Measurements from ENCODE around the gene ZFAND3.
"Not testable (repeated sequence)": the region's sequence is repeated elsewhere in the genome, so short reads cannot be mapped to it uniquely, and the experiment has no call there.

ZFAND3 gene

DNA sequence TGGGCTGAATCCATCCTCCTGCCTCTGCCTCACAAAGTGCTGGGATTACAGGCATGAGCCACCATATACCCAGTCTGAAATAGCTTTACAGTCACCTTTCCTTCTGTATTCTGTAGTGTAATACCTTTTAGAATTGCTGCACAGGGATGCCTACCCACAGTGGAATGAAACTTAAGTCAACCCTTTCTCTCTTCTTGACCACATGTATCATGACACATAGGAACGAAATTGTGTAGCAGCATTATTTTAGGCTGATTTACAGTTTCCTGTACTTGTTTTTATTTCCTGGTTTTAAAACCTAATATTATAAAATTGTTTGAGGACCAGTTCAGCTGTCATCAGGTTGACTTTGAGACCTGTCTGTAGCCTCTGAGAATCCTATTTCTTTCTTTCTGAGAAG is 297.8 kb downstream of the ZFAND3 start:
- 100% methylated on average over 1 of the region's 1 CpG for WGBS
- no peak overlapping the region for H3K27ac ChIP-seq (ENCODE audit: low read depth, low read length)

DNA sequence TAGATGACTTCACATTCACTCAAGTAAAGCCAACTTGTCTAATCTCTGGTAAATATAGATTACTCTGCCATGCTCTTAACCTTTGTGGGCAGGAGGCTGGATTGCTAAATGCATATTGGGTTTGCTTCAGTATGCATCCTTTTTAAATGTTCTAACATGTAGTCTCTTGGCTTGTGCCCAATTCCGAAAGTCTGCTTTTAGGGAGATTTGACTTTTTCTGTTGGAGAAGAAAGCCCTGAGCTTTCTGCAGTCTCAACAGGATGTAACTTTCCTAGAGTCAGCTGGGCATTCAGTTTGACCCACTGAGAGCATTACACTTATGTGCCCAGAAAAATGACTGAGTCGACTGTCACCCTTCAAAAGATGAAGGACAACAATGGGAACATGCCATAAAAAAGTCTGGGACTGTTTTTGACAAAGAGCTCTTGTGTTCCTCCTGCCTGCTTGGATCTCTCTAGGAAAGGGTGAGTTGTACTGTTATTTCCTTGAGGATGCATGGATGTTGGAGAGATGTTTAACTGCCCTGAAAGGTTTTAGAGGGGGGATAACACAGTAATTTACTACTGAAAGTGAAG is 299.4 kb downstream of the ZFAND3 start:
- H3K36me3 ChIP-seq (ENCODE audit: insufficient read depth, low read length) = no peaks in the 10 kb centered on the region
- no peaks in the 10 kb centered on the region for H3K27me3 ChIP-seq (ENCODE audit: insufficient read depth, low read length)
- no peak overlapping the region for H3K9ac ChIP-seq (ENCODE audit: low read depth, low read length)
- 86% methylated on average over 2 of the region's 2 CpGs for WGBS
- H3K4me1 ChIP-seq (ENCODE audit: insufficient read depth, low read length) = peaks cover 15% of the 10 kb centered on the region
- no peaks in the 10 kb centered on the region for H3K9me3 ChIP-seq (ENCODE audit: insufficient read depth, low read depth, low read length)
- H3K27ac ChIP-seq (ENCODE audit: low read depth, low read length) = no peak overlapping the region
- H3K4me3 ChIP-seq (ENCODE audit: low read length) = no peak overlapping the region

More for the DNA sequence above, 297.8 kb downstream of the ZFAND3 start:
- no peaks in the 10 kb centered on the region for H3K27me3 ChIP-seq (ENCODE audit: insufficient read depth, low read length)
- H3K4me3 ChIP-seq (ENCODE audit: low read length) = no peak overlapping the region
- peaks cover 16% of the 10 kb centered on the region for H3K4me1 ChIP-seq (ENCODE audit: insufficient read depth, low read length)
- no peak overlapping the region for H3K9ac ChIP-seq (ENCODE audit: low read depth, low read length)
- no peaks in the 10 kb centered on the region for H3K9me3 ChIP-seq (ENCODE audit: insufficient read depth, low read depth, low read length)
- H3K36me3 ChIP-seq (ENCODE audit: insufficient read depth, low read length) = no peaks in the 10 kb centered on the region

DNA sequence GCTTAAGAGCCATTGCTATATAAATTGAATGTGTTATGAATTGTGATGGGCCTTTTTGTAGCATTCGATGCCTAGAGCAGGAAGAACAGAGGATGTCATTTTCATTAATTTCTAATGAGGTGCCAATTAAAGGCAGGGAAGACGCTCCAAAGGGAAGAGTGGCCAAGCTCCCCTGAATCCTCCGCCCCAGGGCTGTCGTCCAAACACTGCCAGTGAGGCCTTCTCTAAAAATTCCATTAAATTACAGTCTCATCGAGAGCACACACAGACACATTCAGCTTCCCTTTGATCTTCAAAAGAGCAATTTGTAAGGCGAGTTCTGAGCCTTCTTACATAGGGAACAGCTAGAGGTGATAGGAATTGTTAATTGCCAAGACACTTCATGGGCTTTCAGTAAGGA is 300.0 kb downstream of the ZFAND3 start:
- WGBS = 33% methylated on average over 6 of the region's 6 CpGs
- no peaks in the 10 kb centered on the region for H3K27me3 ChIP-seq (ENCODE audit: insufficient read depth, low read length)
- no peaks in the 10 kb centered on the region for H3K36me3 ChIP-seq (ENCODE audit: insufficient read depth, low read length)

DNA sequence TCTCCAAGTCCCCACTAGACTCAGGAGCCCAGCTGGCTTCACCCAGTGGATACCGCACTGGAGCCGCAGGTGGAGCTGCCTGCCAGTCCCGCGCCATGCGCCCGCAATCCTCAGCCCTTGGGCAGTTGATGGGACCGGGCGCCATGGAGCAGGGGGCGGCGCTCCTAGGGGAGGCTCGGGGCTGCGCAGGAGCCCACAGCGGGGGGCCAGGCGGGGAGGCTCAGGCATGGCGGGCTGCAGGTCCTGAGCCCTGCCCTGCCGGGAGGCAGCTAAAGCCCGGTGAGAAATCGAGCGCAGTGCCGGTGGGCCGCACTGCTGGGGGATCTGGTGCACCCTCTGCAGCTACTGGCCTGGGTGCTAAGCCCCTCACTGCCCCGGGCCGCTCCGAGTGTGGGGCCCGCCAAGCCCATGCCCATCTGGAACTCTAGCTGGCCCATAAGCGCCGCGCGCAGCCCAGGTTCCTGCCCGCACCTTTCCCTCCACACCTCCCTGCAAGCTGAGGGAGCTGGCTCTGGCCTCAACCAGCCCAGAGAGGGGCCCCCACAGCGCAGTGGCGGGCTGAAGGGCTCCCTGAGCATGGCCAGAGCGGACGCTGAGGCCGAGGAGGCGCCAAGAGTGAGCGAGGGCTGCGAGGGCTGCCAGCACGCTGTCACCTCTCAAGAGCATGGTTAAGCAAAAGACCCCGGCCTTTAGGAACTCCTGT is 304.8 kb downstream of the ZFAND3 start:
- H3K36me3 ChIP-seq (ENCODE audit: insufficient read depth, low read length); H3K4me1 ChIP-seq (ENCODE audit: insufficient read depth, low read length); H3K4me3 ChIP-seq (ENCODE audit: low read length); H3K27me3 ChIP-seq (ENCODE audit: insufficient read depth, low read length); H3K9me3 ChIP-seq (ENCODE audit: insufficient read depth, low read depth, low read length); H3K9ac ChIP-seq (ENCODE audit: low read depth, low read length); H3K27ac ChIP-seq (ENCODE audit: low read depth, low read length): not testable (repeated sequence)
- whole genome bisulfite sequencing = 97% methylated on average over 40 of the region's 40 CpGs

More for the DNA sequence above, 300.0 kb downstream of the ZFAND3 start:
- Histone ChIP-seq H3K9ac (ENCODE audit: low read depth, low read length) (no peak overlapping the region), H3K4me1 (ENCODE audit: insufficient read depth, low read length) (peaks cover 15% of the 10 kb centered on the region), H3K27ac (ENCODE audit: low read depth, low read length) (no peak overlapping the region), H3K9me3 (ENCODE audit: insufficient read depth, low read depth, low read length) (no peaks in the 10 kb centered on the region), H3K4me3 (ENCODE audit: low read length) (no peak overlapping the region)

DNA sequence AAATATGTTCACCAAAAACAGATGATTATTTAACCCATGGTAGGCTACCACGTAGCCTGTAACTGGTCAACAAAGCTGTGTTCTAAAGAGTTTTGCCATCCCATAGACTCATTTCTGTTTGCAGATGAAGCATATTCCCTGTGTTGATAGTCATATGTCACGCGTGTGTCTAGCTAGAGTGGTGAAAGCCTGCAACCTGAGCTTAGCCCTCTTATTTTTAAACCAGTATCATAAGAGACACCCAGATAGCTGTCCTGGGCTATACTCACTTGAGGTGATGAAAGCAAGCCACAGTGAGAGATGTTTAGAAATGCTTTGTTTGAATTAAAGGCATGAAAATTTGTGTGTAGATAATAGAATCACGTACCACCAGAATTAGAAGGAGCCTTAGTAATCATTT is 307.8 kb downstream of the ZFAND3 start:
- Histone ChIP-seq H3K27ac (ENCODE audit: low read depth, low read length) (no peak overlapping the region), H3K9ac (ENCODE audit: low read depth, low read length) (no peak overlapping the region), H3K4me3 (ENCODE audit: low read length) (no peak overlapping the region), H3K36me3 (ENCODE audit: insufficient read depth, low read length) (no peaks in the 10 kb centered on the region), H3K27me3 (ENCODE audit: insufficient read depth, low read length) (no peaks in the 10 kb centered on the region), H3K4me1 (ENCODE audit: insufficient read depth, low read length) (no peaks in the 10 kb centered on the region), H3K9me3 (ENCODE audit: insufficient read depth, low read depth, low read length) (peaks cover 5% of the 10 kb centered on the region; the same call in 1 of the 2 replicates)
- WGBS = 97% methylated on average over 3 of the region's 4 CpGs

DNA sequence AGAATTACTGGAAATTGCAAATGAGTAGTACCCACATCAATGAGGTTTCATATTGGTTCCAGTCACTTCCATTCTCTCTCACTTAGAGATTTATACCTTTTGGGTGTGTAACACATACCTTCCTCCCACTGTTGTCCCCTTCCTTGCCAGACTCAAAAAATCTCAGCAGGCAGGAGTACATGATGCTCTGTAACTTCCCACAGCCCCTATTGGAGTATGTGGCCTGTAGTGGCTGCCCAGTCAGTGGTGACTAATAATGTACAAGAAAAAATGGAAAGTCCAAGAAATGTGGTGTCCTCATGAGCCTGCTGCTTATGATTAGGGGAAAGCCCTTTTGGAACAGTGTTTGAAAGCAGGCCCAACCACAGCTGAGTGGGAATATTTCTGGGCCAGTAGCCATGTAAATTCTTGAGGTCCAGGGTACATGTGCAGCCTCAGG is 312.0 kb downstream of the ZFAND3 start:
- H3K27ac ChIP-seq (ENCODE audit: low read depth, low read length) = no peak overlapping the region
- H3K4me1 ChIP-seq (ENCODE audit: insufficient read depth, low read length) = no peaks in the 10 kb centered on the region; the same call in 1 of the 2 replicates
- 0 out of 2 replicates have a peak, but pooled peaks cover under 1% of the 10 kb centered on the region for H3K9me3 ChIP-seq (ENCODE audit: insufficient read depth, low read depth, low read length)
- no peak overlapping the region for H3K4me3 ChIP-seq (ENCODE audit: low read length)
- no peaks in the 10 kb centered on the region for H3K27me3 ChIP-seq (ENCODE audit: insufficient read depth, low read length)
- no peaks in the 10 kb centered on the region for H3K36me3 ChIP-seq (ENCODE audit: insufficient read depth, low read length)
- no peak overlapping the region for H3K9ac ChIP-seq (ENCODE audit: low read depth, low read length)

DNA sequence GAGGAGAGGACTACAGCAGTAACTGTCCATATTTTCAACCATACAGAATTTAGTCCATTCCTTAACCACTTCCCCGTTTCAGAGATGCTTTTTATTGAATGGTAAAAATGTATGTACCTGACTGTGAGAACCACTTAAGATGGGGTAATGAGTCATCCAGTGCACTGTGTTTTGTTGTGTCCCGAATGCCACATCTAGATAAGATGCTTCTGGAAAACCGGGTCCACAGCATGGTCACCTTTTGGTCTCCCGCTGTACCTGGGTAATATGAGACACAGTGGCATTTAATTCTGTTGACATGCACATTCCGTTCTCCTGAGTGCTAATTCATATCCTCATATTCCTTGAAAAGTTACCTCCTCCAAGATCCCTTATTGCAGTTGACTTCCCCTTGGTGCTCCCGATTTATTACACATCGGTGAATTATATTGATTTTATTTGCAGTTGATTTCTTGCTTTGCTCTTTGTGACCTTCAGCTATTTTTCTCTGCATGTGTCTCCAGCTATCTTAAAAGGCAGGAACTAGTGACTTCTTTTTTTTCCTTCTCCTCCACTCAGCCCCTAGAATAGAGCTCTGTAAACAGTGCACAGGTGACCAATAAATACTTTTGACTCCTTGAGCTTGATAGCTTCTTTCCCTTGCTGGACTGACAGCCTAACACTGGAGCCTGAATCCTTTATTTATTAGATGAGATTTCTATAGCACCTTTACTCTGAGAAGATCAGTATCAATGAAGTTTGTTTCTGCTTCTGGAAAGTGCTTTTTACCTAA is 314.6 kb downstream of the ZFAND3 start:
- Histone ChIP-seq H3K27ac (ENCODE audit: low read depth, low read length) (no peak overlapping the region), H3K9ac (ENCODE audit: low read depth, low read length) (no peak overlapping the region), H3K4me1 (ENCODE audit: insufficient read depth, low read length) (peaks cover 23% of the 10 kb centered on the region), H3K4me3 (ENCODE audit: low read length) (no peak overlapping the region), H3K36me3 (ENCODE audit: insufficient read depth, low read length) (no peaks in the 10 kb centered on the region), H3K27me3 (ENCODE audit: insufficient read depth, low read length) (no peaks in the 10 kb centered on the region), H3K9me3 (ENCODE audit: insufficient read depth, low read depth, low read length) (no peaks in the 10 kb centered on the region)
- WGBS = 95% methylated on average over 7 of the region's 7 CpGs

DNA sequence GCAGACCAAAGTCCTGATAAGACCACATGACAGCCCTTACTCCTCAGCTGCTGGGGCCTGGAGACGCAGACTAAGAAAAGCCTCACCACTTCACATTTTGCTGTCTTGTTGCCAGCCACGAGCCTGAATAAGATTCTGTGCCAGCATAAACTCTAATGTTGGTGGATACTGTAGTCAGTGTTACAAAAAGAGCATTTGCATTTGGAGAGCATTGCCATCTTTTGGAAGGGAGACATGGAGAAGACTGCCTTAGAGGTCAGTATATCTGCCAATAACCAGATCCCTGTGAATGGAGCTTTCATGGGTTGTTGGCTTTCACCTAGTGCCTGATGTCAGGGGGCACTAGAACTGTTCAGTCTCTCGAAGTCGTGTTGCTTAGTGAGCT is 315.2 kb downstream of the ZFAND3 start:
- Histone ChIP-seq H3K4me3 (ENCODE audit: low read length) (no peak overlapping the region), H3K9me3 (ENCODE audit: insufficient read depth, low read depth, low read length) (no peaks in the 10 kb centered on the region), H3K36me3 (ENCODE audit: insufficient read depth, low read length) (no peaks in the 10 kb centered on the region), H3K9ac (ENCODE audit: low read depth, low read length) (no peak overlapping the region), H3K4me1 (ENCODE audit: insufficient read depth, low read length) (peaks cover 23% of the 10 kb centered on the region), H3K27ac (ENCODE audit: low read depth, low read length) (no peak overlapping the region), H3K27me3 (ENCODE audit: insufficient read depth, low read length) (no peaks in the 10 kb centered on the region)
- WGBS = 95% methylated on average over 4 of the region's 4 CpGs

DNA sequence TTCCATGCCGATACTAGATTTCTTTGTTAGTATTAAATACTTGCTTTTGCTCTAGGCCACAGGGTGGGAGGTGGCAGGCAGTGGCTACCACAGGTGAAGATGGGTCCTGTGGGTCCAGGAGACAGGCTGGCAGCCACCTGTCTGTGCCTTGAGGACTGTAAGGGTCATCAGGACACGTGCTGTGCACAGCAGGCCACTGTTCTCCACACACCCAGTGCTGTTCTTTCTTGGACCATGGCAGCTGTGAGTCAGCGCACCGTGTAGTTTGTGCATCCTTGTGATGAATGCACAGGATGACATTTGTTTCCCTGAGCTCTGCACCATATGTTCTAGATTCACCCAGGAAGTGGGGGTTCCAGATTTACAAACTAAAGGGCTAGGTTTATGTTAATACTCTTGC is 317.0 kb downstream of the ZFAND3 start:
- Histone ChIP-seq H3K9me3 (ENCODE audit: insufficient read depth, low read depth, low read length) (no peaks in the 10 kb centered on the region), H3K27me3 (ENCODE audit: insufficient read depth, low read length) (no peaks in the 10 kb centered on the region), H3K4me1 (ENCODE audit: insufficient read depth, low read length) (peaks cover 23% of the 10 kb centered on the region), H3K36me3 (ENCODE audit: insufficient read depth, low read length) (no peaks in the 10 kb centered on the region), H3K4me3 (ENCODE audit: low read length) (no peak overlapping the region), H3K27ac (ENCODE audit: low read depth, low read length) (no peak overlapping the region), H3K9ac (ENCODE audit: low read depth, low read length) (no peak overlapping the region)
- WGBS = 95% methylated on average over 4 of the region's 4 CpGs

DNA sequence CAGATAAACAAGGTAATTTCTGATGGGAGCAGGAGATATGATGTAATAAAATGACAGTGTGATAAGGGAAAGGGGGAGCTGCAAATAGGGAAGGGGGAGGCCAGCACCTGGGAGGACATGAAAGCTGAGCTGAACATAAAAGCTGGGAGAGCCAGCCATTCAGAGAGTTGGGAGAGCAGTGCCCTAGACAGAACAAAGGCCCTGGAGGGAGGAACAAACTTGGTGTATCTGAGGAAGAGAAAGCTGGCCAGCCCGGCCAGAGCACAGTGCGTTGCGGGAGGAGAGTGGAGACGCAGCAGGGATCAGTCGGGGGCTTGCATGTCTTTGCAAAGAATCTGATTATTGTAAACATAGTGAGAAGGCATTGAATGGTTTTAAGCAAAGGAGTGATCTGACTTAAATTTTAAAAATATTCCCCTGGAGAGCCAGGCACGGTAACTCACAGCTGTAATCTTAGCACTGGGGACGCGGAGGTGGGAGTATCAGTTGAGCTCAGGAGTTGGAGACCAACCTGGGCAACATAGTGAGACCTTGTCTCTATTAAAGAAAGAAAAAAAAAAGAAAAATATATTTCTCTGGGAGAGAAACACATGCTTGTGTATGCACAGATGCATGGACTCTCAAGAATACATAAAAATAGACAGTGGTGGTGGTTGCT is 318.2 kb downstream of the ZFAND3 start:
- no peaks in the 10 kb centered on the region for H3K36me3 ChIP-seq (ENCODE audit: insufficient read depth, low read length)
- H3K9me3 ChIP-seq (ENCODE audit: insufficient read depth, low read depth, low read length) = no peaks in the 10 kb centered on the region
- 28% methylated on average over 8 of the region's 8 CpGs for WGBS
- no peaks in the 10 kb centered on the region for H3K27me3 ChIP-seq (ENCODE audit: insufficient read depth, low read length)
- peaks cover 23% of the 10 kb centered on the region for H3K4me1 ChIP-seq (ENCODE audit: insufficient read depth, low read length)
- H3K4me3 ChIP-seq (ENCODE audit: low read length) = peak overlapping the region; percentile 18
- peak overlapping the region; percentile 42; the same call in 1 of the 2 replicates for H3K27ac ChIP-seq (ENCODE audit: low read depth, low read length)
- H3K9ac ChIP-seq (ENCODE audit: low read depth, low read length) = peak overlapping the region; percentile 41; the same call in 1 of the 2 replicates

DNA sequence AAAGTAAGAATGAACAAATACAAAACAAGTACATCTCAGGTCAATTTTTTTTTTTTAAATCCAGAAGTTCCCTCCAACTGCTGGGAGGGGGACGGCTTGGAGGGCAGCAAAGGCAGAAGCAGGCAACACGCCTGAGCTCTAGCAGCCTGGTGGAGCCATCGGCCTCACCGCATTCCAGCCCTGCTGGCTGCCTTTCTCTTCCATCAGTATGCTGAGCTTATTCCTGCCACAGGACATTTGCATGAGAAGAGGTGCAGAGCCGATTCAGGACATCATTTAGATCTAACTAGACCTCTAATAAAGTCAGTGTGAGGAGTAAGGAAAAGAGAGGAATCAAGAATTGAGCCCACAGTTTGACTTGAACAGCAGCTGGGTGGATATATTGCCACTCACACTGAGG is 318.8 kb downstream of the ZFAND3 start:
- no peaks in the 10 kb centered on the region for H3K36me3 ChIP-seq (ENCODE audit: insufficient read depth, low read length)
- no peak overlapping the region; the same call in 1 of the 2 replicates for H3K9ac ChIP-seq (ENCODE audit: low read depth, low read length)
- H3K4me3 ChIP-seq (ENCODE audit: low read length) = peak overlapping the region; percentile 18; the same call in 1 of the 2 replicates
- H3K27ac ChIP-seq (ENCODE audit: low read depth, low read length) = peak overlapping the region; percentile 42; the same call in 1 of the 2 replicates
- 20% methylated on average over 5 of the region's 5 CpGs for WGBS
- H3K9me3 ChIP-seq (ENCODE audit: insufficient read depth, low read depth, low read length) = no peaks in the 10 kb centered on the region
- no peaks in the 10 kb centered on the region for H3K27me3 ChIP-seq (ENCODE audit: insufficient read depth, low read length)
- H3K4me1 ChIP-seq (ENCODE audit: insufficient read depth, low read length) = peaks cover 23% of the 10 kb centered on the region
